HepG2 (cell line): Measurements from ENCODE around the gene TOP2B. TPM values are rescaled to one million over a fixed set of nuclear protein-coding genes. Genes with fewer than 3 reads are reported as not detected.

Experiments used
- ATAC-seq: fragments of 200-7000 bp; cut with Tn5 transposase; 3 replicates; pipeline ENCODE4 v1.9.1; 2020; ENCODE audit warnings: mild to moderate bottlenecking, moderate library complexity
- BruUV-seq: library from RNA; stranded (reverse); fragments of 400-500 nt; replicated peaks from 2 replicates; lab custom pipeline; 2021; lab: Mats Ljungman, UMichigan
- CTCF ChIA-PET: fragments of 300-600 bp; formaldehyde crosslinking; extraction: SDS; loops from one replicate; lab custom pipeline; 2021; ENCODE audit warnings: low total read pairs, inconsistent platforms, low intra/inter-chr PET ratio; lab: Yijun Ruan, JAX
- POLR2A ChIA-PET: fragments of 350-600 bp; sonication (Branson Sonifier 250); formaldehyde crosslinking; loops from one replicate; lab custom pipeline; 2020; ENCODE audit warnings: antibody characterized with exemption, inconsistent platforms; lab: Yijun Ruan, JAX
- DNase-seq: peaks from one replicate; pipeline ENCODE4 v3.0.0-alpha.2; 2015; ENCODE audit warnings: low spot score
- FAIRE-seq: peaks from 3 replicates; lab custom pipeline; 2011; peaks lifted over from hg19 to GRCh38; lab: Jason Lieb, UNC
- H2AFZ ChIP-seq: one replicate; pipeline ENCODE4 v1.6.1; 2011; ENCODE audit warnings: low read length, inconsistent platforms
- H3K27ac ChIP-seq: fragments of 300-600 bp; 3 replicates; pipeline ENCODE4 v1.8.0; 2011; ENCODE audit warnings: mixed run types, mild to moderate bottlenecking, mixed read lengths, low read length, inconsistent platforms; ENCODE audit not compliant: insufficient read depth; ENCODE audit errors: extremely low read length
- H3K27me3 ChIP-seq, 2 experiments: fragments of 200-600 bp in 1 of 2; 2 replicates in 1 of 2; 3 replicates in 1 of 2; pipeline versions ENCODE4 v1.6.0 to v1.8.0; 2011; ENCODE audit warnings: low read length in 2 of 2, mild to moderate bottlenecking in 2 of 2, moderate library complexity in 2 of 2, inconsistent platforms in 1 of 2; ENCODE audit not compliant: insufficient read depth in 2 of 2, control insufficient read depth in 1 of 2
- H3K36me3 ChIP-seq, 2 experiments: fragments of 200-600 bp in 1 of 2; replicated peaks in 1 of 2; 2 replicates in 1 of 2; 3 replicates in 1 of 2; pipeline versions ENCODE4 v1.5.1 to v1.8.0; 2011; ENCODE audit warnings: low read length in 2 of 2, inconsistent platforms in 1 of 2; ENCODE audit not compliant: insufficient read depth in 2 of 2, control insufficient read depth in 1 of 2
- H3K4me1 ChIP-seq: 2 replicates; pipeline ENCODE4 v1.5.1; 2012; ENCODE audit warnings: low read length, inconsistent platforms; ENCODE audit not compliant: insufficient read depth
- H3K4me2 ChIP-seq: 2 replicates; pipeline ENCODE4 v1.6.0; 2011; ENCODE audit warnings: low read depth, low read length, inconsistent platforms
- H3K4me3 ChIP-seq, 3 experiments: fragments of 200-600 bp in 1 of 3; sonication (generic), shearing (Covaris generic) in 1 of 3; replicated peaks in 1 of 3; 2 replicates each; pipeline ENCODE4 v1.5.1; 2011 to 2016; ENCODE audit warnings: low read length in 3 of 3, inconsistent platforms in 2 of 3, low read depth in 2 of 3, mild to moderate bottlenecking in 2 of 3, control low read depth in 1 of 3, mixed read lengths in 1 of 3; ENCODE audit not compliant: insufficient read depth in 1 of 3
- H3K79me2 ChIP-seq: one replicate; pipeline ENCODE4 v1.6.1; 2011; ENCODE audit warnings: low read length, inconsistent platforms; ENCODE audit not compliant: insufficient read depth
- H3K9ac ChIP-seq: 2 replicates; pipeline ENCODE4 v1.6.0; 2011; ENCODE audit warnings: mild to moderate bottlenecking, low read depth, low read length, inconsistent platforms; ENCODE audit not compliant: insufficient read depth
- H3K9me3 ChIP-seq: 2 replicates; pipeline ENCODE4 v1.5.1; 2012; ENCODE audit warnings: mild to moderate bottlenecking, low read length
- H4K20me1 ChIP-seq: 2 replicates; pipeline ENCODE4 v1.6.0; 2011; ENCODE audit warnings: inconsistent platforms, mild to moderate bottlenecking, low read length, moderate library complexity; ENCODE audit not compliant: insufficient read depth
- ATF1 ChIP-seq: IDR thresholded peaks from 2 replicates; pipeline ENCODE4 v1.6.1; 2016; ENCODE audit warnings: mild to moderate bottlenecking, control low read depth
- CBX5 ChIP-seq: sonication (generic); formaldehyde crosslinking; IDR thresholded peaks from 2 replicates; pipeline ENCODE4 v1.4.0; 2020; ENCODE audit warnings: missing genetic modification reagents, borderline replicate concordance
- CEBPB ChIP-seq: IDR thresholded peaks from 2 replicates; pipeline ENCODE4 v1.6.1; 2011; ENCODE audit warnings: low read depth, low read length, improper control_type of control experiment, borderline replicate concordance
- ELF4 ChIP-seq: sonication (generic); formaldehyde crosslinking; IDR thresholded peaks from 2 replicates; pipeline ENCODE4 v1.5.0; 2020; ENCODE audit warnings: missing genetic modification reagents, mild to moderate bottlenecking, moderate library complexity, borderline replicate concordance
- FOSL2 ChIP-seq: sonication (generic); formaldehyde crosslinking; IDR thresholded peaks from 2 replicates; pipeline ENCODE4 v1.4.0; 2020; ENCODE audit warnings: missing genetic modification reagents
- HCFC1 ChIP-seq: fragments of 150-350 bp; IDR thresholded peaks from 2 replicates; pipeline ENCODE4 v1.6.1; 2014; ENCODE audit warnings: low read depth, low read length
- HES4 ChIP-seq: sonication (generic); formaldehyde crosslinking; IDR thresholded peaks from 2 replicates; pipeline ENCODE4 v1.9.0; 2021; ENCODE audit warnings: mild to moderate bottlenecking, missing genetic modification reagents, borderline replicate concordance
- ISL2 ChIP-seq: sonication (generic); formaldehyde crosslinking; IDR thresholded peaks from 2 replicates; pipeline ENCODE4 v1.5.0; 2020; ENCODE audit warnings: missing genetic modification reagents
- ZBTB7B ChIP-seq: sonication (generic); formaldehyde crosslinking; IDR thresholded peaks from 2 replicates; pipeline ENCODE4 v1.4.0; 2020; ENCODE audit warnings: missing genetic modification reagents
- ZFYVE20 ChIP-seq: sonication (generic); formaldehyde crosslinking; IDR thresholded peaks from 2 replicates; pipeline ENCODE4 v1.8.0; 2023; ENCODE audit warnings: low read depth, mild to moderate bottlenecking, moderate library complexity, missing genetic modification reagents, borderline replicate concordance
- ZNF776 ChIP-seq: sonication (generic); formaldehyde crosslinking; IDR thresholded peaks from 2 replicates; pipeline ENCODE4 v1.4.0; 2020; ENCODE audit warnings: mild to moderate bottlenecking, missing genetic modification reagents
- in situ Hi-C: cut with HindIII; loops from 2 replicates; pipeline ENCODE4 v1.10.0; 2017; ENCODE audit warnings: low pct_unique_long_range_greater_than_20kb; ENCODE audit not compliant: extremely low pct_ligation_motif_present
- intact Hi-C: fragments of 100-400 bp; cut with micrococcal nuclease; formaldehyde crosslinking; loops from one replicate; pipeline ENCODE4 v1.10.0; 2022; ENCODE audit not compliant: unreplicated experiment
- polyA plus RNA-seq, 8 experiments: library from polyadenylated mRNA; depleted of rRNA in 3 of 8; stranded (reverse) in 7 of 8; unstranded in 1 of 8; fragments of >200 nt; fragmentation: Illumina TruSeq in 4 of 8; extraction: Trizol in 4 of 8; gene quantifications; 2 replicates each; pipeline versions ENCODE4 v1.2.1 to v1.2.3, GENCODE V29; 2011 to 2016; ENCODE audit warnings: low read depth in 4 of 8, missing spikeins in 1 of 8, mixed read lengths in 1 of 8; ENCODE audit not compliant: insufficient read depth in 1 of 8
- total RNA-seq, 5 experiments: library from RNA; depleted of rRNA; stranded (reverse); fragments of >200 nt; fragmentation: Illumina TruSeq; extraction: Trizol; gene quantifications; 2 replicates each; pipeline ENCODE4 v1.2.3, GENCODE V29; 2016; ENCODE audit warnings: low read depth in 1 of 5
- TF ChIP-seq, protein P1 (sequence below): sonication (generic); formaldehyde crosslinking; IDR thresholded peaks from 2 replicates; pipeline ENCODE4 v1.9.0; 2021; ENCODE audit warnings: missing genetic modification reagents, borderline replicate concordance
- TF ChIP-seq, protein P2 (sequence below): sonication (generic); formaldehyde crosslinking; IDR thresholded peaks from 2 replicates; pipeline ENCODE4 v1.4.0; 2020; ENCODE audit warnings: missing genetic modification reagents, low read depth, mild to moderate bottlenecking, borderline replicate concordance
- TF ChIP-seq, protein P3 (sequence below): sonication (generic); formaldehyde crosslinking; IDR thresholded peaks from 2 replicates; pipeline ENCODE4 v1.8.1; 2023; ENCODE audit warnings: mild to moderate bottlenecking, inconsistent platforms, moderate library complexity, missing genetic modification reagents, borderline replicate concordance
- TF ChIP-seq, protein P4 (sequence below): sonication (generic); formaldehyde crosslinking; IDR thresholded peaks from 2 replicates; pipeline ENCODE4 v1.4.0; 2020; ENCODE audit warnings: missing genetic modification reagents
- TF ChIP-seq, protein P5 (sequence below): sonication (generic); formaldehyde crosslinking; IDR thresholded peaks from 2 replicates; pipeline ENCODE4 v1.8.0; 2022; ENCODE audit warnings: missing genetic modification reagents, mild to moderate bottlenecking, borderline replicate concordance

TOP2B gene
- total and polyA plus RNA-seq, 2 of the 13 experiments (the other 11 are each of a cell fraction or from before 2014, with no cell fraction given) = 27.6 to 88.1 TPM

DNA sequence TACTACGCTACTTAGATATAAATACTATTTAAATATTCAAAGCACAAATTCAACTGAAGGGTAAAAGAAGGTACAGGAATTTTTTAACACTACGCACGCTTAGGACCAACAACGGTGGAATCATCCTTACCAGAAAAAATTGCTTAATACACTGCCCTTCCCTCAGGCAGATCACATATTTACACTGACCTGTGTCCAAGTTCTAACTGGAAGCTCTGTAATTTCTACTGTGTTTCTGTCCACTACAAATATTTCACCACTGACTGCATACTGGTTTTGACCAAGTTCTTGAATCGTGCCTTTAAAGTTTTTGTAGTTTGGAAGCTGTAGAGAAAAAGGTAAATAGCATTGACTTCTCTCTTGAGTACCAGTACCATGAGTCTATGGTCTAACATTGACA is 44.2 kb downstream of the TOP2B start (continued):
- TF ChIP-seq, protein P1, sequence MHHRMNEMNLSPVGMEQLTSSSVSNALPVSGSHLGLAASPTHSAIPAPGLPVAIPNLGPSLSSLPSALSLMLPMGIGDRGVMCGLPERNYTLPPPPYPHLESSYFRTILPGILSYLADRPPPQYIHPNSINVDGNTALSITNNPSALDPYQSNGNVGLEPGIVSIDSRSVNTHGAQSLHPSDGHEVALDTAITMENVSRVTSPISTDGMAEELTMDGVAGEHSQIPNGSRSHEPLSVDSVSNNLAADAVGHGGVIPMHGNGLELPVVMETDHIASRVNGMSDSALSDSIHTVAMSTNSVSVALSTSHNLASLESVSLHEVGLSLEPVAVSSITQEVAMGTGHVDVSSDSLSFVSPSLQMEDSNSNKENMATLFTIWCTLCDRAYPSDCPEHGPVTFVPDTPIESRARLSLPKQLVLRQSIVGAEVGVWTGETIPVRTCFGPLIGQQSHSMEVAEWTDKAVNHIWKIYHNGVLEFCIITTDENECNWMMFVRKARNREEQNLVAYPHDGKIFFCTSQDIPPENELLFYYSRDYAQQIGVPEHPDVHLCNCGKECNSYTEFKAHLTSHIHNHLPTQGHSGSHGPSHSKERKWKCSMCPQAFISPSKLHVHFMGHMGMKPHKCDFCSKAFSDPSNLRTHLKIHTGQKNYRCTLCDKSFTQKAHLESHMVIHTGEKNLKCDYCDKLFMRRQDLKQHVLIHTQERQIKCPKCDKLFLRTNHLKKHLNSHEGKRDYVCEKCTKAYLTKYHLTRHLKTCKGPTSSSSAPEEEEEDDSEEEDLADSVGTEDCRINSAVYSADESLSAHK (CRISPR knock-in tag) = no peak
- TF ChIP-seq HCFC1 = no peak
- no peak for TF ChIP-seq HES4 (CRISPR knock-in tag)
- TF ChIP-seq CEBPB = no peak

DNA sequence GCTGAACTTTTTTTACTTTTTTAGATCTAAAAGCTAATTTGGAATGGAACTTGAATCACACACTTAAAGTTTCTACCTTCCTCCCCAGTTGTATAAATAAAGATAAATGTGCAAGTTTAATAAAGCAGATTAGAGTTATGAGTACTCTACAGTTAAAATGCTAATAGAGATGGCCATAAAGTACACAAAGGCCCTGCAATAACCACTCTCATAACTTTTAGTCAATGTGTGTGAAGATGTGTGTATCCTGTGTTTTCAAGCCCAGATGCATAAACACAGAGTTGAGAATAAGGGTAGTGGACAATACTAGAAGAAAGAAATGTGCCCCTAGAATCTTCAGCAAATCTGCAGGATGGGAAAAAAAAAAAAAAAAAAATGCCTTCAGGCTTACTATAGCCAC is 45.3 kb downstream of the TOP2B start:
- H3K36me3 ChIP-seq = peaks cover 4 to 48% of the 10 kb centered on the region in 2 experiments; a peak in 4 of 5 replicates
- TF ChIP-seq ATF1 (CRISPR knock-in tag) = no peak
- TF ChIP-seq CBX5 (CRISPR knock-in tag) = no peak
- TF ChIP-seq ZFYVE20 (CRISPR knock-in tag) = no peak
- TF ChIP-seq ZBTB7B (CRISPR knock-in tag) = no peak
- no peak for TF ChIP-seq ISL2 (CRISPR knock-in tag)
- TF ChIP-seq, protein P2, sequence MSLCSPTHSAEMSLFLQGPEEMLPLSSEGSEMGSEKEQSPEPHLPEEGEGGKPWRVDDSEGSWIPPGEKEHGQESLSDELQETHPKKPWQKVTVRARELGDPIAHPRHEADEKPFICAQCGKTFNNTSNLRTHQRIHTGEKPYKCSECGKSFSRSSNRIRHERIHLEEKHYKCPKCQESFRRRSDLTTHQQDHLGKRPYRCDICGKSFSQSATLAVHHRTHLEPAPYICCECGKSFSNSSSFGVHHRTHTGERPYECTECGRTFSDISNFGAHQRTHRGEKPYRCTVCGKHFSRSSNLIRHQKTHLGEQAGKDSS (CRISPR knock-in tag) = no peak
- TF ChIP-seq, protein P3, sequence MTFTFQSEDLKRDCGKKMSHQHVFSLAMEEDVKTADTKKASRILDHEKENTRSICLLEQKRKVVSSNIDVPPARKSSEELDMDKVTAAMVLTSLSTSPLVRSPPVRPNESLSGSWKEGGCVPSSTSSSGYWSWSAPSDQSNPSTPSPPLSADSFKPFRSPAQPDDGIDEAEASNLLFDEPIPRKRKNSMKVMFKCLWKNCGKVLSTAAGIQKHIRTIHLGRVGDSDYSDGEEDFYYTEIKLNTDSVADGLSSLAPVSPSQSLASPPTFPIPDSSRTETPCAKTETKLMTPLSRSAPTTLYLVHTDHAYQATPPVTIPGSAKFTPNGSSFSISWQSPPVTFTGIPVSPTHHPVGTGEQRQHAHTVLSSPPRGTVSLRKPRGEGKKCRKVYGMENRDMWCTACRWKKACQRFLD (CRISPR knock-in tag) = no peak
- no peak for TF ChIP-seq ZNF776 (CRISPR knock-in tag)
- no peak for TF ChIP-seq ELF4 (CRISPR knock-in tag)
- TF ChIP-seq, protein P4, sequence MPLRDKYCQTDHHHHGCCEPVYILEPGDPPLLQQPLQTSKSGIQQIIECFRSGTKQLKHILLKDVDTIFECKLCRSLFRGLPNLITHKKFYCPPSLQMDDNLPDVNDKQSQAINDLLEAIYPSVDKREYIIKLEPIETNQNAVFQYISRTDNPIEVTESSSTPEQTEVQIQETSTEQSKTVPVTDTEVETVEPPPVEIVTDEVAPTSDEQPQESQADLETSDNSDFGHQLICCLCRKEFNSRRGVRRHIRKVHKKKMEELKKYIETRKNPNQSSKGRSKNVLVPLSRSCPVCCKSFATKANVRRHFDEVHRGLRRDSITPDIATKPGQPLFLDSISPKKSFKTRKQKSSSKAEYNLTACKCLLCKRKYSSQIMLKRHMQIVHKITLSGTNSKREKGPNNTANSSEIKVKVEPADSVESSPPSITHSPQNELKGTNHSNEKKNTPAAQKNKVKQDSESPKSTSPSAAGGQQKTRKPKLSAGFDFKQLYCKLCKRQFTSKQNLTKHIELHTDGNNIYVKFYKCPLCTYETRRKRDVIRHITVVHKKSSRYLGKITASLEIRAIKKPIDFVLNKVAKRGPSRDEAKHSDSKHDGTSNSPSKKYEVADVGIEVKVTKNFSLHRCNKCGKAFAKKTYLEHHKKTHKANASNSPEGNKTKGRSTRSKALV (CRISPR knock-in tag) = no peak
- TF ChIP-seq, protein P5, sequence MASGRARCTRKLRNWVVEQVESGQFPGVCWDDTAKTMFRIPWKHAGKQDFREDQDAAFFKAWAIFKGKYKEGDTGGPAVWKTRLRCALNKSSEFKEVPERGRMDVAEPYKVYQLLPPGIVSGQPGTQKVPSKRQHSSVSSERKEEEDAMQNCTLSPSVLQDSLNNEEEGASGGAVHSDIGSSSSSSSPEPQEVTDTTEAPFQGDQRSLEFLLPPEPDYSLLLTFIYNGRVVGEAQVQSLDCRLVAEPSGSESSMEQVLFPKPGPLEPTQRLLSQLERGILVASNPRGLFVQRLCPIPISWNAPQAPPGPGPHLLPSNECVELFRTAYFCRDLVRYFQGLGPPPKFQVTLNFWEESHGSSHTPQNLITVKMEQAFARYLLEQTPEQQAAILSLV (CRISPR knock-in tag) = no peak
- TF ChIP-seq FOSL2 = no peak

More for the DNA sequence above, 45.3 kb downstream of the TOP2B start:
- in situ Hi-C loops = no loop called here
- H3K4me3 ChIP-seq = no peak overlapping the region
- H3K27me3 ChIP-seq = no peaks in the 10 kb centered on the region
- no peaks in the 10 kb centered on the region for H4K20me1 ChIP-seq
- H3K4me2 ChIP-seq = no peak overlapping the region
- no peaks in the 10 kb centered on the region for H3K4me1 ChIP-seq
- no peak overlapping the region for H3K27ac ChIP-seq
- H3K79me2 ChIP-seq = no peaks in the 10 kb centered on the region
- intact Hi-C loops = no loop called here
- H3K9me3 ChIP-seq = no peaks in the 10 kb centered on the region
- DNase-seq (no peak), FAIRE-seq (no peak), ATAC-seq (no peak)
- no peak overlapping the region for H2AFZ ChIP-seq
- no TSS peak for BruUV-seq
- ChIA-PET POLR2A (no interaction called here), CTCF (no interaction called here)
- no peak overlapping the region for H3K9ac ChIP-seq
